Sigmoid colon (tissue), 4 donors: ENCODE results near the gene ZC3HAV1.

Experiments used
- EP300 ChIP-seq, 4 donors: sonication (generic); formaldehyde crosslinking; IDR thresholded peaks; one replicate each; pipeline ENCODE4 v1.6.1; 2017; ENCODE audit warnings: antibody characterized with exemption in 4 of 4
- POLR2A ChIP-seq, 2 donors: fragments of 450-650 bp; IDR thresholded peaks; one replicate each; pipeline ENCODE4 v1.6.1; 2016; ENCODE audit warnings: antibody characterized with exemption in 2 of 2, mild to moderate bottlenecking in 2 of 2, moderate library complexity in 2 of 2
- POLR2AphosphoS5 ChIP-seq, 4 donors: sonication (generic); formaldehyde crosslinking; IDR thresholded peaks; one replicate each; pipeline ENCODE4 v1.6.1; 2017; ENCODE audit warnings: antibody characterized with exemption in 4 of 4
- TF ChIP-seq, protein P1 (sequence below), 4 experiments: fragments of 450-650 bp in 3 of 4; fragments of 200-600 bp in 1 of 4; IDR thresholded peaks; one replicate each; pipeline ENCODE4 v1.5.1; 2016 to 2019; ENCODE audit warnings: antibody characterized with exemption in 4 of 4, mild to moderate bottlenecking in 3 of 4, moderate library complexity in 2 of 4

DNA sequence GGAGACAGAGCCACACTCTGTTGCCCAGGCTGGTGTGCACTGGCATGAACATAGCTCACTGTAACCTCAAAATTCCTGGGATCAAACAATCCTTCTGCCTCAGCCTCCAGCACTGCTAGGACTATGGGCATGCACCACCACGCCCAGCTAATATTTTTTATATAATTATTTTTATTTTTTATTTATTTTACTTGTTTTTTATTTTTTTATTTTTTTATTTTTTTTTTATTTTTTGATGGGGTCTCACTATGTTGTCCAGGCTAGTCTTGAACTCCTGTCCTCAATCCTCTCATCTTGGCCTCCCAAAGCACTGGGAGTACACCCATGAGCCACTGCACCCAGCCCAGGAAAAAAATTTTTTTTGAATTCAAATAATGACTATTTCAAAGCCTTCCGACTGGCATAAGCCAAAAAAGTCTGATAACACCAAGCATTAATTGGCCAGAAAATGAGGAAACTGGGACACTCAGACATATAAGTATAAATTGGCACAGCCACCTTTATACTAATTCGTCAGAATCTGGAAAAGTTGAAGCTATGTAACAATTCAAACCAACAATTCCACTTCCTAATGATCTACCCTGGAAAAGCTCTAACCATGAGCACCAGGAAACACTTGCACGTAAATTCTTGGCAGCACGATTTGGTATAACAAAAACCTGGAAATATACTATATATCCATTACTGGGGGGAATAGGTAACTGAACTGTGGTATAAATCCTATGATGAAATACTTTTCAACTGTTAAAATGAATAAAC, 6.3 kb downstream of the ZC3HAV1 start:
- TF ChIP-seq, protein P1, sequence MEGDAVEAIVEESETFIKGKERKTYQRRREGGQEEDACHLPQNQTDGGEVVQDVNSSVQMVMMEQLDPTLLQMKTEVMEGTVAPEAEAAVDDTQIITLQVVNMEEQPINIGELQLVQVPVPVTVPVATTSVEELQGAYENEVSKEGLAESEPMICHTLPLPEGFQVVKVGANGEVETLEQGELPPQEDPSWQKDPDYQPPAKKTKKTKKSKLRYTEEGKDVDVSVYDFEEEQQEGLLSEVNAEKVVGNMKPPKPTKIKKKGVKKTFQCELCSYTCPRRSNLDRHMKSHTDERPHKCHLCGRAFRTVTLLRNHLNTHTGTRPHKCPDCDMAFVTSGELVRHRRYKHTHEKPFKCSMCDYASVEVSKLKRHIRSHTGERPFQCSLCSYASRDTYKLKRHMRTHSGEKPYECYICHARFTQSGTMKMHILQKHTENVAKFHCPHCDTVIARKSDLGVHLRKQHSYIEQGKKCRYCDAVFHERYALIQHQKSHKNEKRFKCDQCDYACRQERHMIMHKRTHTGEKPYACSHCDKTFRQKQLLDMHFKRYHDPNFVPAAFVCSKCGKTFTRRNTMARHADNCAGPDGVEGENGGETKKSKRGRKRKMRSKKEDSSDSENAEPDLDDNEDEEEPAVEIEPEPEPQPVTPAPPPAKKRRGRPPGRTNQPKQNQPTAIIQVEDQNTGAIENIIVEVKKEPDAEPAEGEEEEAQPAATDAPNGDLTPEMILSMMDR (IDR thresholded peaks at IDR 0.05), result no peak
- TF ChIP-seq POLR2A (IDR thresholded peaks at IDR 0.05), result no peak
- no peak for TF ChIP-seq POLR2AphosphoS5 (IDR thresholded peaks at IDR 0.05)
- TF ChIP-seq EP300 (IDR thresholded peaks at IDR 0.05), result no peak
